ENCODE measurements around the gene SLC19A3. TPM values are rescaled to one million over a fixed set of nuclear protein-coding genes. Genes with fewer than 3 reads are reported as not detected.

Gene SLC19A3
- total and polyA plus RNA-seq, 2 of the 4 experiments (the other 2 are of a cell fraction) = under 0.01 TPM; not detected in 1

DNA sequence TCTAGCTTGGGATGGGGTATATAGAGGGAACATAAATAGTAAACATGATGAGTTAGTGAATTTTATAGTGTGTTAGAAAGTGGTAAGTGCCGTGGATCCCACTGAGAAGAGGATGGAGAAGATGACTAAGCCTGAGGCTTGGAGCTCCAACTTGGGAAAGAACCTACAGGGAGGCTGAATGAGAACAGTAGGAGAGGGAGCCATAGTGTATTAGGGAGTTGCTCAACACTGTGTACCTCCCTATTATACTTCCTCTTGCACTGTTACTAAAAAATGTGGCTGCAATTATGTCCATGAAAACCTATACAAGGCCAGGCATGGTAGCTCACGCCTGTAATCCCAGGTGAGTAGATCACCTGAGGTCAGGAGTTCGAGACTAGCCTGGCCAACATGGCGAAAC, 2.9 kb upstream of the SLC19A3 start:
- H3K79me1 ChIP-seq (ENCODE audit: low read depth in 1 of 2, low read length in 2 of 2) = no peaks in the 10 kb centered on the region
- no peak overlapping the region for H4K91ac ChIP-seq (ENCODE audit: insufficient read depth, low read depth, low read length)
- H2AK9ac ChIP-seq (replicated peaks; ENCODE audit: low read depth, low read length, poor library complexity) = no peak overlapping the region
- no peaks in the 10 kb centered on the region for H3K36me3 ChIP-seq (ENCODE audit: control insufficient read depth, insufficient read depth, low read length)
- no peak overlapping the region for H2BK5ac ChIP-seq (ENCODE audit: low read depth, low read length, poor library complexity, severe bottlenecking)
- dilution Hi-C loops (cut with HindIII; ENCODE audit: low sequenced_read_pairs, unreplicated experiment) (no loop called here), in situ Hi-C loops (cut with MboI; ENCODE audit: low sequenced_read_pairs) (no loop called here), intact Hi-C loops (cut with micrococcal nuclease) (no loop called here)
- no peak overlapping the region for H3K56ac ChIP-seq (ENCODE audit: extremely low read depth, insufficient read depth, low read length)
- H3K27ac ChIP-seq (ENCODE audit: insufficient read depth, low read length) = no peak overlapping the region
- no peaks in the 10 kb centered on the region for H3K9me3 ChIP-seq (ENCODE audit: control insufficient read depth, insufficient read depth, low read length)
- H3K14ac ChIP-seq (replicated peaks; ENCODE audit: low read depth, low read length) = no peak overlapping the region
- TF ChIP-seq, protein P1, sequence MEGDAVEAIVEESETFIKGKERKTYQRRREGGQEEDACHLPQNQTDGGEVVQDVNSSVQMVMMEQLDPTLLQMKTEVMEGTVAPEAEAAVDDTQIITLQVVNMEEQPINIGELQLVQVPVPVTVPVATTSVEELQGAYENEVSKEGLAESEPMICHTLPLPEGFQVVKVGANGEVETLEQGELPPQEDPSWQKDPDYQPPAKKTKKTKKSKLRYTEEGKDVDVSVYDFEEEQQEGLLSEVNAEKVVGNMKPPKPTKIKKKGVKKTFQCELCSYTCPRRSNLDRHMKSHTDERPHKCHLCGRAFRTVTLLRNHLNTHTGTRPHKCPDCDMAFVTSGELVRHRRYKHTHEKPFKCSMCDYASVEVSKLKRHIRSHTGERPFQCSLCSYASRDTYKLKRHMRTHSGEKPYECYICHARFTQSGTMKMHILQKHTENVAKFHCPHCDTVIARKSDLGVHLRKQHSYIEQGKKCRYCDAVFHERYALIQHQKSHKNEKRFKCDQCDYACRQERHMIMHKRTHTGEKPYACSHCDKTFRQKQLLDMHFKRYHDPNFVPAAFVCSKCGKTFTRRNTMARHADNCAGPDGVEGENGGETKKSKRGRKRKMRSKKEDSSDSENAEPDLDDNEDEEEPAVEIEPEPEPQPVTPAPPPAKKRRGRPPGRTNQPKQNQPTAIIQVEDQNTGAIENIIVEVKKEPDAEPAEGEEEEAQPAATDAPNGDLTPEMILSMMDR (conservative IDR thresholded peaks at IDR 0.05; ENCODE audit: low read depth, low read length) = no peak
- TF ChIP-seq RCOR1 (IDR thresholded peaks at IDR 0.05; ENCODE audit: insufficient replicate concordance, low read length) (no peak), BHLHE40 (IDR thresholded peaks at IDR 0.05; ENCODE audit: low read depth, low read length) (no peak), CEBPB (IDR thresholded peaks at IDR 0.05; ENCODE audit: low read depth, low read length) (no peak), POLR2A (IDR thresholded peaks at IDR 0.05; ENCODE audit: low read depth, low read length) (no peak), MAFK (IDR thresholded peaks at IDR 0.05; ENCODE audit: low read depth, low read length) (no peak), CHD1 (IDR thresholded peaks at IDR 0.05; ENCODE audit: low read depth, low read length) (no peak), FOS (IDR thresholded peaks at IDR 0.05; ENCODE audit: low read depth, low read length) (no peak), RFX5 (IDR thresholded peaks at IDR 0.05; ENCODE audit: low read depth, low read length) (no peak), MAZ (IDR thresholded peaks at IDR 0.05; ENCODE audit: borderline replicate concordance, low read depth, low read length) (no peak), NFE2L2 (IDR thresholded peaks at IDR 0.05; ENCODE audit: low read depth, low read length) (no peak), SMC3 (IDR thresholded peaks at IDR 0.05; ENCODE audit: low read depth, low read length) (no peak), RAD21 (IDR thresholded peaks at IDR 0.05; ENCODE audit: low read length) (no peak), MXI1 (IDR thresholded peaks at IDR 0.05; ENCODE audit: borderline replicate concordance, low read depth, low read length) (no peak)
- TF ChIP-seq, protein P2, sequence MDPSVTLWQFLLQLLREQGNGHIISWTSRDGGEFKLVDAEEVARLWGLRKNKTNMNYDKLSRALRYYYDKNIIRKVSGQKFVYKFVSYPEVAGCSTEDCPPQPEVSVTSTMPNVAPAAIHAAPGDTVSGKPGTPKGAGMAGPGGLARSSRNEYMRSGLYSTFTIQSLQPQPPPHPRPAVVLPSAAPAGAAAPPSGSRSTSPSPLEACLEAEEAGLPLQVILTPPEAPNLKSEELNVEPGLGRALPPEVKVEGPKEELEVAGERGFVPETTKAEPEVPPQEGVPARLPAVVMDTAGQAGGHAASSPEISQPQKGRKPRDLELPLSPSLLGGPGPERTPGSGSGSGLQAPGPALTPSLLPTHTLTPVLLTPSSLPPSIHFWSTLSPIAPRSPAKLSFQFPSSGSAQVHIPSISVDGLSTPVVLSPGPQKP (IDR thresholded peaks at IDR 0.05; ENCODE audit: borderline replicate concordance, low read depth, low read length) = no peak
- TF ChIP-seq, protein P3, sequence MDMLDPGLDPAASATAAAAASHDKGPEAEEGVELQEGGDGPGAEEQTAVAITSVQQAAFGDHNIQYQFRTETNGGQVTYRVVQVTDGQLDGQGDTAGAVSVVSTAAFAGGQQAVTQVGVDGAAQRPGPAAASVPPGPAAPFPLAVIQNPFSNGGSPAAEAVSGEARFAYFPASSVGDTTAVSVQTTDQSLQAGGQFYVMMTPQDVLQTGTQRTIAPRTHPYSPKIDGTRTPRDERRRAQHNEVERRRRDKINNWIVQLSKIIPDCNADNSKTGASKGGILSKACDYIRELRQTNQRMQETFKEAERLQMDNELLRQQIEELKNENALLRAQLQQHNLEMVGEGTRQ (IDR thresholded peaks at IDR 0.05; ENCODE audit: low read depth, low read length) = no peak
- no peak overlapping the region for H2BK120ac ChIP-seq (ENCODE audit: low read depth, low read length)
- H3K27me3 ChIP-seq (ENCODE audit: control insufficient read depth, insufficient read depth, low read length) = peaks cover 2% of the 10 kb centered on the region; the same call in 1 of the 2 replicates
- no peak overlapping the region for H3K23ac ChIP-seq (ENCODE audit: low read depth, low read length)
- H2BK20ac ChIP-seq (ENCODE audit: low read depth, low read length) = no peak overlapping the region
- no peak overlapping the region for H3K4ac ChIP-seq (ENCODE audit: low read depth, low read length)
- WGBS, 2 experiments (ENCODE audit: extremely low coverage in 2 of 2, insufficient read length in 1 of 2) = 50% methylated on average over 1 of the region's 4 CpGs; no CpG with 5 or more reads in 1 of the 2 experiments
- CTCF ChIA-PET = no interaction called here
- no TSS peak for BruUV-seq (replicated peaks)
- H2AFZ ChIP-seq (replicated peaks; ENCODE audit: low read length, poor library complexity) = no peak overlapping the region
- no peaks in the 10 kb centered on the region for H3K4me1 ChIP-seq (ENCODE audit: control insufficient read depth, insufficient read depth, low read length)
- no peak overlapping the region for H4K8ac ChIP-seq (ENCODE audit: low read depth in 2 of 2, low read length in 2 of 2)
- H3K18ac ChIP-seq (ENCODE audit: low read depth, low read length) = no peak overlapping the region
- H4K20me1 ChIP-seq (ENCODE audit: insufficient read depth, low read length) = no peaks in the 10 kb centered on the region
- no peak overlapping the region for H4K5ac ChIP-seq (ENCODE audit: low read depth, low read length)
- no peak overlapping the region for H3K9ac ChIP-seq (ENCODE audit: low read depth, low read length)
- H2BK15ac ChIP-seq (ENCODE audit: low read depth, low read length) = no peak overlapping the region
- DNase-seq = no peak
- H2AK5ac ChIP-seq (ENCODE audit: low read depth, low read length) = no peak overlapping the region
- H3K9me1 ChIP-seq (ENCODE audit: insufficient read depth, low read length) = no peaks in the 10 kb centered on the region
- POLR2A ChIA-PET (ENCODE audit: unreplicated experiment) = no interaction called here
- ATAC-seq (ENCODE audit: low read depth) = no peak
- no peak overlapping the region for H3K4me2 ChIP-seq (ENCODE audit: low read depth, low read length)
- no peak overlapping the region for H3K4me3 ChIP-seq (ENCODE audit: insufficient read depth, low read depth, low read length)
